HUES48 (cell line): ENCODE data around the gene DSE.

Experiments used
- H3K27ac ChIP-seq: one replicate; pipeline ENCODE4 v1.7.0; 2013; ENCODE audit warnings: low read depth, low read length, inconsistent platforms
- H3K27me3 ChIP-seq: 2 replicates; pipeline ENCODE4 v1.6.1; 2013; ENCODE audit warnings: mild to moderate bottlenecking, low read length; ENCODE audit not compliant: control insufficient read depth, insufficient read depth
- H3K36me3 ChIP-seq: 2 replicates; pipeline ENCODE4 v1.6.1; 2013; ENCODE audit warnings: low read length; ENCODE audit not compliant: control insufficient read depth, insufficient read depth
- H3K4me1 ChIP-seq: 2 replicates; pipeline ENCODE4 v1.6.1; 2013; ENCODE audit warnings: mild to moderate bottlenecking, low read length; ENCODE audit not compliant: control insufficient read depth, insufficient read depth
- H3K4me3 ChIP-seq: 2 replicates; pipeline ENCODE4 v1.5.1; 2013; ENCODE audit warnings: mild to moderate bottlenecking, low read depth, low read length
- H3K9ac ChIP-seq: 2 replicates; pipeline ENCODE4 v1.6.1; 2013; ENCODE audit warnings: mild to moderate bottlenecking, low read depth, low read length, moderate library complexity
- H3K9me3 ChIP-seq: 2 replicates; pipeline ENCODE4 v1.6.1; 2013; ENCODE audit warnings: low read length; ENCODE audit not compliant: control insufficient read depth, insufficient read depth

DSE gene

DNA sequence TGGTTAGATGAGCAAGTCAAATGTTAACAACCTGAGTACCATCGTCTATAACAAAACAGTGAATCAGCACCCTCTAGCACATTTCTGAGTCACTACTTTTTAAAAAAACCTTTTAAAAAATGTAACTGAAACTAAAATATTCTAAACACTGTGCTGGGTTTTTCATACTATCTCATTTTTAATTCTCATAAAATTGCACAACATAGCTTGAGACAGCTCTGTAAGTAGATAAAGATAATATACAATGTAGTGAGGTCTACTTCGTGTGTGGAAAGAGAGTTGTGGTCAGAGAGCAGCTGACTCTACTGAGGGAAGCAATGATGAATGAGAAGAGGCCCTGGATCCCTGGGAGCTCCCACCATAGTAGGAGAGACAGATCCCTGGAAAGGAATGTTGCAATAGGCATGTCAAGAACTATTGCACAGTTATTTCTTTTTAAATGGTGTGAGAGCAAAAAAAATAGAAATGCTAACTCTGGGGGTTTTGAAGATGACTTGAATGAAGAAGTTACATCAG is 76.8 kb downstream of the DSE start:
- Histone ChIP-seq H3K4me3 (no peak overlapping the region), H3K9ac (no peak overlapping the region), H3K36me3 (no peaks in the 10 kb centered on the region), H3K27ac (no peak overlapping the region), H3K9me3 (no peaks in the 10 kb centered on the region), H3K27me3 (no peaks in the 10 kb centered on the region), H3K4me1 (0 out of 2 replicates have a peak, but pooled peaks cover 6% of the 10 kb centered on the region)

DNA sequence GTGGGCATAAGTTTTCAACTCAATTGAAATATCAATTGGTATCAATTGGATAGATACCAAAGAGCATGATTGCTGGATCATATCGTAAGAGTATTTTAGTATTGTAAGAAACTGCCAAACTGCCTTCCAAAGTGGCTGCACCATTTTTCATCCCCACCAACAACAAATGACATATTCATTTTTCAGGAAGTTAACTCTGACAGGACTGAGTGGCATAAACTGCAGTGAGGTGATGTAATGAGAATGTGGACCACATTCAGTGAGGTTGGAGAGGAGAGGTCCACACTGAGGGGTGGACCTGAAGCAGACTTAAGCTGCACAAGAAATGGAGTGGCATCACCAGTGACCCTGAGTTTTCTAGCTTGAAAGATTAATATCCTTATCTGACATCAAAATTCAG is 78.8 kb downstream of the DSE start:
- no peak overlapping the region for H3K4me3 ChIP-seq
- no peaks in the 10 kb centered on the region for H3K27me3 ChIP-seq
- H3K9me3 ChIP-seq = no peaks in the 10 kb centered on the region
- H3K4me1 ChIP-seq = no peaks in the 10 kb centered on the region
- H3K9ac ChIP-seq = no peak overlapping the region
- H3K36me3 ChIP-seq = no peaks in the 10 kb centered on the region
- no peak overlapping the region for H3K27ac ChIP-seq

DNA sequence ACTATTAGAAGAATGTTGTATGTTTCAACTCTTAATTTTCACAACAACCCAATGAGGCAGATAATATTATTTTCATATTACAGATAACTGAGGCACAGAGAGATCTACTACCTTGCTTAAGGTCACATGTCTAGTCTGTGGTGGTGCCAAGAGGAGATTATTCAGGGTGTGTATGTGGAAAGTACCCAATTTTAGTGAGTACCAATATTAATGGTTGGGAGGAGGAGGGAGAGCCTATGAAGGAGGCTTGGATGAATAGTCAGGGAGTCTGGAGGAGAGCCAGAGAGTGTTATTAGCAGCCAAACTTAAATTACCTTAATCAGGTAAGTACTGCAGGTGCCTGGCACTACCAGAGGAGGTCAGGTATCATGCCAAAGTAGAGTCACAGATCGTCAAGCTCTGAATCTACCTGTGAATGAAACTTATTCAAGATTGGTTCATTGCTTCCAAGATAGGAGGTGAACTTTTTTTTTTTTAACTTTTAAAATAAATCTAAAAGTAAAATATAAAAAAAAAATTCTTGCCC is 79.5 kb downstream of the DSE start:
- no peak overlapping the region for H3K9ac ChIP-seq
- no peaks in the 10 kb centered on the region for H3K27me3 ChIP-seq
- no peaks in the 10 kb centered on the region for H3K4me1 ChIP-seq
- no peak overlapping the region for H3K27ac ChIP-seq
- no peaks in the 10 kb centered on the region for H3K9me3 ChIP-seq
- no peaks in the 10 kb centered on the region for H3K36me3 ChIP-seq
- H3K4me3 ChIP-seq = no peak overlapping the region

DNA sequence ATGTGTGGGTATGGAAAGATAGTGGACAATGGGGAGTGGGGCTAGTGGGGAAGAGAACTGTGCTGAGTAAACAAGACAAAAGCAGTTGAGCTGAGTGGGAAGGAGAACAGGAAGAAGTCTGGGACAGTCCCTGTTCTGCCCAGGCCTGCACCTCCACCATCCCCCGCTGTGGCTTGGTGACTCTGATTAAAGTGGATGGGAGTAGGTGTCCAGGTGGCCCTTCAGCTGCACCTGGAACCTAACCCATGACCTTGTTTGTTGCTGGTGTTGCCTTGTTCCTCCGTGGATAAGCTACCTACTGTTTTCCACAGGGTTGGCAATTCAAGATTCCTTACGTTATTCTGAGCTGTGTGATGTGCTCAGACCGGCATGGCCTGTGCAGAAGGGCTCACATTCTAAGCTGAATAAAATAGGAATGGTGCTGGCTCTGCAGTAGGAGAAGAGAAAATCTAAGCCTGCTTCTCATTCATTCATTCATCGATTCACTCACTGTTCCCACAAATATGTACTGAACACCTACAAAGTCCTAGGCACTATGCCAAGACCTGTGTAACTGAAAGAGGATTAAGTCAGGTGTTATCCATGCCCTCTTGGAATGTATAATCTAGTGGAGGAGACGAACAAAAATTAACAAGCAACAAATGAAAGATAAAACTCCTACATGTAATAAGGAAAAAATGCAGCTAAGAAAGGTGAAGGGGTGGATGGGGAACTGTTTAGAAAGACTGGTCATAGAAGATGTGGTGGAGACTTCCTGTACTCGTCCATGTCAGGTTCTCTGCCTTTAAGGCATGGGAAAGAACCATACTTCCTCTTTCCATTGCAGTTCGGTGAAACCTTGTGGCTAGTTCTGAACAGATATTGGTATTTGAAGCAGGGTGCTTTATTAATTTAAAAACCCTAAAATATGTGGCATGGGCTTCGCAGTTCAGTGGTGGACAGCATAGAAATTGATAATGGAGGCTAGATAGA is 80.3 kb downstream of the DSE start:
- Histone ChIP-seq H3K27ac (no peak overlapping the region), H3K4me1 (no peaks in the 10 kb centered on the region), H3K36me3 (no peaks in the 10 kb centered on the region), H3K27me3 (no peaks in the 10 kb centered on the region), H3K9ac (no peak overlapping the region), H3K9me3 (no peaks in the 10 kb centered on the region), H3K4me3 (no peak overlapping the region)

DNA sequence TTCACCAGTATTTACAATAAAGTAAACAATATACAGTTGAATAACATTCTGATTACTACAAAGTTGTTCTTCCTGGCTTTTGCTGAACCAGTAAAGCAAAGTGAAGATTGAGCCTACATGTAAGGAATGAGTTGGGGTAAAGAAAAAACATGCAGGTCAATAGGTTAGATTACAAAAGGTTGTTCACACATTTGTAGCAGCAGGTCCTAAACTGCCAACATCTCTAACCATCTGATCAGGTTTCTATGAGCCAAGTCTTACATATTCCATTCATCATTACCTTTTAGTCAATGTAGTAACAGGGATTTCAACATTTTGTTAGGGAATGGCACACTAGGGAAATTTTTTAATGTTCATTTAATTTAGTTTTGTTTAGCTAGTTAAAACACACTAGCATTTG is 81.2 kb downstream of the DSE start:
- no peak overlapping the region for H3K4me3 ChIP-seq
- H3K4me1 ChIP-seq = no peaks in the 10 kb centered on the region
- no peaks in the 10 kb centered on the region for H3K9me3 ChIP-seq
- H3K27me3 ChIP-seq = no peaks in the 10 kb centered on the region
- no peak overlapping the region for H3K27ac ChIP-seq
- no peaks in the 10 kb centered on the region for H3K36me3 ChIP-seq
- H3K9ac ChIP-seq = no peak overlapping the region

DNA sequence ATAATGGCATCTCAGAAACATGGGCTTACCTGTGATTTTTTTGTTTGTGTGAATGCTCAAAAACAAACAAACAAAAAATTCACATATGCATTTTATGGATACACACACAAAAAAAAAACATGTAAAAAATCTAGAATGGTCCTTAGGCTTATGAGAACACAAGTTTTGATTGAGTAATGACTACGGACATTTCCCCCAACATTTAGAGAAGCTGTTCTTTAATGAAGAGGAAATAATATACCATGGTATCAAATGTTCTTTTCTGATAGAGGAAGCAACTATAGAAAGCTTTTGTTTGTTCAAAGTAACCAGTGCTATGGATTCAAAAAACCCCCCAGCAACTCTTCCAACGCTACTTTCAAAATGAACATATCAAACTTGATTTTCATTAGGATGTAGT is 81.8 kb downstream of the DSE start:
- Histone ChIP-seq H3K4me1 (no peaks in the 10 kb centered on the region), H3K4me3 (no peak overlapping the region), H3K27ac (no peak overlapping the region), H3K9me3 (no peaks in the 10 kb centered on the region), H3K36me3 (no peaks in the 10 kb centered on the region), H3K27me3 (no peaks in the 10 kb centered on the region), H3K9ac (no peak overlapping the region)

DNA sequence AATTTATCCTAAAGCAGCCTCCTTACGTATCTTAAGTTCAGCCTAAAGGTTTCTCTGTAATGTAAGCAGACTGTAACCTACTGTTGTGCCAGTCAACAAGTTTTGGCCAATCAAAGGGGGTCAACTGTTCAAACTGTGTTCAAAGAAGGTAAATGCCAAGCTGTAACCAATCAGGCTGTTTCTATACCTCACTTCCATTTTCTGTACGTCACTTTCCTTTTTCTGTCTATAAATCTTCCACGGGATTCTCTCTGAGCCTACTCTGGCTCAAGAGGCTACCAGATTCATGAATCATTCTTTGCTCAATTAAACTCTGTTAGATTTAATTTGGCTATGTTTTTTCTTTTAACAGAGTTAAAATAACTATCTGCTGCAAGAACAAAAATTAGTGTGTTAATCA is 85.4 kb downstream of the DSE start:
- H3K9me3 ChIP-seq = no peaks in the 10 kb centered on the region
- H3K36me3 ChIP-seq = no peaks in the 10 kb centered on the region
- no peaks in the 10 kb centered on the region for H3K4me1 ChIP-seq
- H3K4me3 ChIP-seq = no peak overlapping the region
- no peak overlapping the region for H3K9ac ChIP-seq
- H3K27ac ChIP-seq = no peak overlapping the region
- peaks cover 24% of the 10 kb centered on the region for H3K27me3 ChIP-seq

DNA sequence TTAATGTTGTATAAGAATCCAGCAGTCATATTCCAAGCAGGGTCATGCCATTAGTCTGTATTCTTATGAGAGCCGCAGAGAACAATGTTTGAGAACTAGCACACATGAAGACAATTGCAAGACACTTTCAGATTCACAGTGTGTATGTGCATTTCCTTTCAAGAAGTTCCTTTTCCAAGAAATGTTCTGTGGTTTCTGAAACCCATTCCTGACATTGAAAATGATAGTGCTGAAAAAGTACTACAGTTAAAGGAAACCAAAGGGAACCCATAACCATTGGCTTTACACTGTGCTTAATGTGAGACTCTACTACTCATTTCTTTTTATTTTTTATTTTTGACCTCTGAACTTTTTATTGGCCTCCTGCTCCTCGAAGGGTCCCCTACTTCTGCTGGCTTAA is 86.2 kb downstream of the DSE start:
- Histone ChIP-seq H3K36me3 (no peaks in the 10 kb centered on the region), H3K9ac (no peak overlapping the region), H3K4me3 (no peak overlapping the region), H3K27ac (no peak overlapping the region), H3K4me1 (peaks cover 4% of the 10 kb centered on the region; the same call in 1 of the 2 replicates), H3K27me3 (peaks cover 32% of the 10 kb centered on the region), H3K9me3 (no peaks in the 10 kb centered on the region)

DNA sequence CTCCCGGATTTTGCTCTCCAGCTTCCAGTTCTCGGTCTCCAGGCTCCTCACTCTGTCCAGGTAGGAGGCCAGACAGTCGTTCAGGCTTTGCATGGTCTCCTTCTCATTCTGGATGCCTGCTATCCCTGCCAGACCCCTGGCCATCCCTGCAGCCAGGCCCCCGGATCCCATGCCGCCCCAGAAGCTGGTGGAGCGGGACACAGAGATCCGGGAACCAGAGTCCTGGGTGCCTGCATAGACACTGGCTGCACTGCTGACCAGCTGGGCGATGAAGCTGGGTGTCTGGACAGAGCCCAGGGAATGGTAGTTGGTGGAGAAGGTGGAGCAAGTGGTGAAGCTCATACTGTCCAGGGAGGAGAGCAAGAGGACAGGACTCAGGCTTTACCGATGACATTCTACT is 87.5 kb downstream of the DSE start:
- Histone ChIP-seq H3K4me1 (peaks cover 4% of the 10 kb centered on the region; the same call in 1 of the 2 replicates), H3K27ac (no peak overlapping the region), H3K36me3 (no peaks in the 10 kb centered on the region), H3K9ac (no peak overlapping the region), H3K9me3 (no peaks in the 10 kb centered on the region), H3K27me3 (peaks cover 45% of the 10 kb centered on the region), H3K4me3 (no peak overlapping the region)

DNA sequence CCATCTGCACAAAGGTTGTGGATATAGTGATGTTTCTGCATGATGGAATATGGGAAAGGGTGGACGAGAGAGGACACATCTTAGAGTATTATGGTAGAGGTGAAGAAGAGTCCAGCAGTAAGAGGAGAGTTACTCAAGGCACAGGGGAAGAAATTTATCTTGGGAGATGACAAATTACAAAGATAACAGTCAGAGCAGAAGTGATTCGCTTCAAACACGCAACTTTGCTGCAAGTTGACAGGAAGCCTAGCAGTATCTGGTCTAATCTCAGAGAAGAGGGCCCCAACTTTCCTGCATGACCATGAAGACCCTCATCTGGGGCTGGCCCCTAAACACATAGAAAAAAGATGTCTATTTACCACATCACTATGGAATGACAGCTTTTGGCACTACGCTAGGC is 89.2 kb downstream of the DSE start:
- H3K27ac ChIP-seq = no peak overlapping the region
- H3K4me1 ChIP-seq = peaks cover 15% of the 10 kb centered on the region
- H3K27me3 ChIP-seq = peaks cover 48% of the 10 kb centered on the region
- H3K9me3 ChIP-seq = no peaks in the 10 kb centered on the region
- no peak overlapping the region for H3K4me3 ChIP-seq
- no peaks in the 10 kb centered on the region for H3K36me3 ChIP-seq
- H3K9ac ChIP-seq = no peak overlapping the region

DNA sequence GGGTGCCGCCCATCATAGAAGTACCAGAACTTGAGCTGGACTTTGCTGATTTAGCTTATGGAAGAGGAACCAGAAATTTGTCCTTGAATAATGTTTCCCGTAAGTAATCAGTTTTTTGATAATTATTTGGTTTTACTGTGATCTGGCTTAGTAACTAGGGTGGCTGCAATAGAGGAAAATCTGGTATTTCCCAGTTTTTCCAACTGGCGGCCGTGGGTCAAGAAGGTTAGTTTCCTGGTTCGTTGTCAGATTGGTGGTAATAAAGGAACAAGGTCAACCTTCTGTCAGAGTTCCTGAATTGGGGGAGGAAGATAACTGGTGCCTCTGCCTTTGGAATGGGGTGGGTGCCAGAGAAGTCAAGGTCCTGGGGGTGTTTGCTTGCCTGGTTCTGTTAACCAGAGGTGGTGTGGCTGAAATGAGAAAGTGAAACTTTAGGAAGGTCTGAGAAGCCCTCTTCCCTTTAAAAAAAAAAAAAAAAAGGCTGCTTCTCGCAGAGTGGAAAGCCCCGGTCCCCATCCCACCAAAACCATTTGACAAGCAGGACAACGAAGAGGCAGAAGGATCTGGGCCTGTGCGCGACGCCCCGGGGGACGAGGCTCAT is 90.7 kb downstream of the DSE start, which contains the start of gene CALHM6:
TSS of gene CALHM6 (plus strand) at position 45 of the 601 bp plus-strand sequence. CDS start at position 600, 555 bp downstream.
- Histone ChIP-seq H3K4me1 (peaks cover 19% of the 10 kb centered on the region), H3K9ac (peak within 1 kb of the TSS; percentile 49; the same call in 1 of the 2 replicates), H3K27me3 (peaks cover 48% of the 10 kb centered on the region), H3K36me3 (no peaks in the 10 kb centered on the region), H3K27ac (no peak within 1 kb of the TSS), H3K9me3 (no peaks in the 10 kb centered on the region), H3K4me3 (peak within 1 kb of the TSS; percentile 51)
